Karpas-422 (cell line): ENCODE results near the gene FAM167B. TPM values are rescaled to one million over a fixed set of nuclear protein-coding genes. Genes with fewer than 3 reads are reported as not detected.

Source experiments
- DNase-seq: peaks from one replicate; pipeline ENCODE4 v3.0.0-alpha.2; 2015
- H2AFZ ChIP-seq: fragments of 200-600 bp; sonication (generic); 2 replicates; pipeline ENCODE4 v1.6.1; 2014; ENCODE audit warnings: antibody characterized with exemption, low read length, mixed read lengths
- H3K27ac ChIP-seq: fragments of 200-600 bp; sonication (generic); 2 replicates; pipeline ENCODE4 v1.5.1; 2014; ENCODE audit warnings: mild to moderate bottlenecking, low read length, moderate library complexity
- H3K27me3 ChIP-seq: fragments of 200-600 bp; sonication (generic); 2 replicates; pipeline ENCODE4 v1.6.1; 2014; ENCODE audit warnings: low read length, mixed read lengths
- H3K36me3 ChIP-seq: fragments of 200-600 bp; sonication (generic); 2 replicates; pipeline ENCODE4 v1.6.1; 2014; ENCODE audit warnings: low read length, mixed read lengths; ENCODE audit not compliant: insufficient read depth
- H3K4me1 ChIP-seq: fragments of 200-600 bp; sonication (generic); 2 replicates; pipeline ENCODE4 v1.6.1; 2014; ENCODE audit warnings: mild to moderate bottlenecking, low read length, mixed read lengths
- H3K4me2 ChIP-seq: fragments of 200-600 bp; sonication (generic); 2 replicates; pipeline ENCODE4 v1.6.1; 2014; ENCODE audit warnings: low read length, low read depth, mild to moderate bottlenecking; ENCODE audit not compliant: poor library complexity, severe bottlenecking
- H3K4me3 ChIP-seq: fragments of 200-600 bp; sonication (generic); 2 replicates; pipeline ENCODE4 v1.5.1; 2014; ENCODE audit warnings: mild to moderate bottlenecking, antibody characterized with exemption, low read length, mixed read lengths
- H3K79me2 ChIP-seq: fragments of 200-600 bp; sonication (generic); 2 replicates; pipeline ENCODE4 v1.6.1; 2014; ENCODE audit warnings: mild to moderate bottlenecking, low read length, mixed read lengths
- H3K9ac ChIP-seq: fragments of 200-600 bp; sonication (generic); 2 replicates; pipeline ENCODE4 v1.6.0; 2014; ENCODE audit warnings: low read length
- H3K9me2 ChIP-seq: fragments of 200-600 bp; sonication (generic), shearing (Covaris generic); replicated peaks from 2 replicates; pipeline ENCODE4 v1.6.0; 2014; ENCODE audit warnings: mild to moderate bottlenecking, low read length, moderate library complexity; ENCODE audit not compliant: insufficient read depth
- H3K9me3 ChIP-seq: fragments of 300-700, 200-600 bp; sonication (generic); 2 replicates; pipeline ENCODE4 v1.6.1; 2014; ENCODE audit warnings: low read length, mixed read lengths
- H4K20me1 ChIP-seq: fragments of 200-600 bp; sonication (generic); 2 replicates; pipeline ENCODE4 v1.6.1; 2014; ENCODE audit warnings: mild to moderate bottlenecking, antibody characterized with exemption, low read length, low read depth; ENCODE audit not compliant: insufficient read depth
- total RNA-seq: library from RNA; depleted of rRNA; stranded (reverse); fragments of >200 nt; shearing (Covaris generic); gene quantifications from 2 replicates; pipeline ENCODE4 v1.2.3, GENCODE V29; 2014; ENCODE audit warnings: low replicate concordance; rRNA removed

FAM167B gene
- total RNA-seq: 1.5 TPM in 1 of 2 replicates, not detected in the other

DNA sequence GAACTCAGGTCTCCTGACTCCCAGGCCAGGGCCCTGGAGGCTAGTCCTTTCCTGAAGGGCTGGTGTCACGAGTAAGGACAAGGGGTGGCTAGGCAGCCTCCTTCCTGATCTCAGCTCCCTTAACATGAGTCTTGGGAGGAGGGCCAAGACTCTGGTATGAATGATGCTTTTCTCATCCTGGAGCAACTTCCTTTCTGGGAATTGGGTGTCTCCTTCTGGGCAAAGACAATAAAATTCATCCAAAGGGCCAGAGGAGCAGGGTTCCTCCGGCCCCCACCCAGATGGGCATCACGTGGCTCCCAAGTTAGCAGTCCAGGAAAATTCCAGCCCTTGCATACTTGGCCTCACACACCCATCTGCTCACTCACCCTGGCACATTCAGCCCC, at the start of gene FAM167B:
Gene FAM167B, plus strand, starts transcription at position 335 of the 386 bp plus-strand sequence. CDS start 200 bp downstream, outside the sequence.
- no peaks in the 10 kb centered on the region for H4K20me1 ChIP-seq
- H3K4me1 ChIP-seq: peaks cover 31% of the 10 kb centered on the region
- no peaks in the 10 kb centered on the region for H3K9me3 ChIP-seq
- no peaks in the 10 kb centered on the region for H3K9me2 ChIP-seq
- H3K79me2 ChIP-seq: no peaks in the 10 kb centered on the region
- no peak within 1 kb of the TSS for H3K4me3 ChIP-seq
- no peak within 1 kb of the TSS for H2AFZ ChIP-seq
- H3K27ac ChIP-seq: no peak within 1 kb of the TSS
- H3K9ac ChIP-seq: no peak within 1 kb of the TSS
- H3K36me3 ChIP-seq: no peaks in the 10 kb centered on the region
- no peak for DNase-seq
- H3K27me3 ChIP-seq: no peaks in the 10 kb centered on the region
- H3K4me2 ChIP-seq: no peak within 1 kb of the TSS

DNA sequence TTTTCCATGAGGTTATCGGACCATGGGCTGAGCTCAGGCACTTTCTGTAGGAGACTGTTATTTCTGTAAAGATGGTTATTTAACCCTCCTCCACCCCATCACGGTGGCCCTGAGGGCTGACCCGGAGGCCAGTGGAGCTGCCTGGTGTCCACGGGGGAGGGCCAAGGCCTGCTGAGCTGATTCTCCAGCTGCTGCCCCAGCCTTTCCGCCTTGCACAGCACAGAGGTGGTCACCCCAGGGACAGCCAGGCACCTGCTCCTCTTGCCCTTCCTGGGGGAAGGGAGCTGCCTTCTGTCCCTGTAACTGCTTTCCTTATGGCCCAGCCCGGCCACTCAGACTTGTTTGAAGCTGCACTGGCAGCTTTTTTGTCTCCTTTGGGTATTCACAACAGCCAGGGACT, 49.2 kb upstream of the FAM167B start:
- no peak overlapping the region for H3K4me2 ChIP-seq
- no peaks in the 10 kb centered on the region for H3K27me3 ChIP-seq
- H3K9me3 ChIP-seq: no peaks in the 10 kb centered on the region
- H3K36me3 ChIP-seq: no peaks in the 10 kb centered on the region; the same call in 1 of the 2 replicates
- H3K4me1 ChIP-seq: peaks cover 43% of the 10 kb centered on the region
- no peak overlapping the region for H3K4me3 ChIP-seq
- no peaks in the 10 kb centered on the region for H3K9me2 ChIP-seq
- H3K27ac ChIP-seq: no peak overlapping the region
- no peak overlapping the region for H3K9ac ChIP-seq
- DNase-seq: no peak
- no peak overlapping the region for H2AFZ ChIP-seq
- H4K20me1 ChIP-seq: no peaks in the 10 kb centered on the region
- peaks cover 10% of the 10 kb centered on the region; the same call in 1 of the 2 replicates for H3K79me2 ChIP-seq

DNA sequence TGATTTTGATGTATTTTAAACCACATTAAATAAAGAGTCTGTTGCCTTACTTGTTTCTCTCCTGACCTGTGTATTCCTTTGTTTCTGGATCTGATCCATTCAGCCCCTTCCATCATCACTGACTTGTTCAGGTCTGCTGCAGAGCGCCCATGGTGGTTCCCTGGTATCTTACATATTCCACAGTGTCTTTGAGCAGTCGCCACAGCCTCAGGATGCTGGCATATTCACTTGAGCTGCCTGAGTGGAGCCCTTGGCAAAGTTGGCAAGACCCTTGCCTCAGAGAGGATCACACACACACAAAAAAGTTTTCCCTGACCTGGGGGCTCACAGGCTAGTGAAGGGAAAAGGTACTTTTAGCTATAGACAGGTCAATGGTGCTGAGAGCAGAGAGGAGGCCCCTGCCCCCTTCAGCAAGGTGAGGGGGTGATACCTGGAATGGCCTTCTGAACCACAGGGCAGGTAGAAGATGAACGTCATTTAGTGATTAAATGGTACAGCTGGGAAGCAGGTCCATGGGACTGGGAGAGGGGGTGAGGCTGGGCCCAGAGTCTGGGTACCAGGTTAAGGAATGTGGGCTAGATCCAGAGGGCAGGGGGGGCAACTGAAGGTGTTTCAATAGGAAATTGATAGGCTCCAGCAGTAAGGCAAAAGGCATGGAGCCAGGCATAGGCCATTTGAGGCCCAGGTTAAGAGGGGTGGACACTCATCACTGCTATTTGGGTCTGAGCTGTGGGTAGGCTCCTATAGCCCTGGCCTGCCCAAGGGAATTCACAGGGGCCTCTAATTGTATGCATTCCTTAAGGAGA, 48.6 kb upstream of the FAM167B start:
- no peak for DNase-seq
- Histone ChIP-seq H3K4me1 (peaks cover 43% of the 10 kb centered on the region), H3K9ac (peak overlapping the region; percentile 81; the same call in 1 of the 2 replicates), H3K9me2 (no peaks in the 10 kb centered on the region), H3K4me3 (no peak overlapping the region), H3K27me3 (no peaks in the 10 kb centered on the region), H3K4me2 (peak overlapping the region; percentile 87), H2AFZ (no peak overlapping the region), H4K20me1 (no peaks in the 10 kb centered on the region), H3K36me3 (no peaks in the 10 kb centered on the region), H3K9me3 (no peaks in the 10 kb centered on the region), H3K27ac (0 out of 2 replicates have a peak overlapping the region, but pooled peaks have one; percentile 70), H3K79me2 (peaks cover 10% of the 10 kb centered on the region; the same call in 1 of the 2 replicates)

DNA sequence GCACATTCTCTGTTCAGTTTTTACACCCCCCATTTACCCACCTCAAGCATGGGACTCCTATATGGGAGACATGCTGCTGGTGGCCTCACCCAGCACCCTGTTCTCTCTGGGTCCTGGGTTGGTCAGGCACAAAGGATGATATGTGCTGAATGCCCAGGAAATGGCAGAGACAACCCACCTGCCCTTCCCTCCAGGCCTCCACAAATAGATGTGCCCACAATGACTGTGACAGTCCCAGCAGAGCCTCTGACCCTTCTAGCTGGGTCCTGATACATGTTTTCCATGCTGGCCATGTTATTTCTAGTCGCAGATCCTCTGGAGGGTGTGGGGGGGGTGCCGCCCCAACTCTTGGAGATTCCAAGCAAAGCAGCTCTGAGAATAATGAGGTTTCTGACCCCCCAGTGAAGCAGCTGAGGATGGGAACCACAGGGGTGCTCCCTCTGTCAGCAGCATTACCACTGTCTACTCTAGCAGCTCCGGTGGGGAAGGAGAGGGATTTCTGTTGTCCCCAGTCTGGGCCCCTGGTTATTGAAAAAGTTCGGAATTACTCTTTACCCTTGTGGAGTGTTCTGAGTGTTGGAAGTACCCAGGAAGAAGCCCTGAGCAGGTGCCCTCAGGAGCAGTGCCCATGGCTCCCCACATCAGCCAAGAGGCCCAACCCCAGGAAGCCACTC, 47.8 kb upstream of the FAM167B start:
- H3K4me3 ChIP-seq: peak overlapping the region; percentile 76; the same call in 1 of the 2 replicates
- no peaks in the 10 kb centered on the region for H3K9me3 ChIP-seq
- H3K79me2 ChIP-seq: peaks cover 10% of the 10 kb centered on the region; the same call in 1 of the 2 replicates
- peak overlapping the region; percentile 87 for H3K4me2 ChIP-seq
- no peaks in the 10 kb centered on the region for H4K20me1 ChIP-seq
- H2AFZ ChIP-seq: no peak overlapping the region
- peak overlapping the region; percentile 70 for H3K27ac ChIP-seq
- H3K4me1 ChIP-seq: peaks cover 43% of the 10 kb centered on the region
- DNase-seq: no peak
- H3K27me3 ChIP-seq: no peaks in the 10 kb centered on the region
- no peaks in the 10 kb centered on the region for H3K36me3 ChIP-seq
- H3K9ac ChIP-seq: peak overlapping the region; percentile 81
- H3K9me2 ChIP-seq: no peaks in the 10 kb centered on the region

DNA sequence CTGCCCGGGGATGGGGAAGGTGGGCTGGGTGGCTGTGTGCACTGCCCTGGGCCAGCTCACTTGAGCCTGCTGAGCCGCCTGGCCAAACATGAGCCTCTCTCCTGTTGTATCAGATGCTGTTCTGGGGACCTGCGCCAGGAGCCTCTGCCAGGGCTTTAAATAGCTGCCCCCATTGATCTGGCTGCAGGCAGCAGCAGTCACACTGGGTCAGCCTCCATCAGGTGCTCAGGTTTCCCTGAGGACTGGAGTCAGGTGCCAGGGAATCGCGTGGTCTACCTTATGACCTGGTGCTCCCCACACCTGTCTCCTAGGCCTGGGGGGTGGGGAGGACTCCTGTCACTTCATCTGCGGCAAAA, 47.3 kb upstream of the FAM167B start:
- Histone ChIP-seq H3K9me2 (no peaks in the 10 kb centered on the region), H4K20me1 (no peaks in the 10 kb centered on the region), H3K4me3 (peak overlapping the region; percentile 76; the same call in 1 of the 2 replicates), H3K36me3 (no peaks in the 10 kb centered on the region), H3K27ac (peak overlapping the region; percentile 70), H3K27me3 (no peaks in the 10 kb centered on the region), H3K9me3 (no peaks in the 10 kb centered on the region), H3K4me2 (peak overlapping the region; percentile 87), H3K9ac (peak overlapping the region; percentile 81), H2AFZ (no peak overlapping the region), H3K79me2 (peaks cover 10% of the 10 kb centered on the region; the same call in 1 of the 2 replicates), H3K4me1 (peaks cover 43% of the 10 kb centered on the region)
- no peak for DNase-seq

DNA sequence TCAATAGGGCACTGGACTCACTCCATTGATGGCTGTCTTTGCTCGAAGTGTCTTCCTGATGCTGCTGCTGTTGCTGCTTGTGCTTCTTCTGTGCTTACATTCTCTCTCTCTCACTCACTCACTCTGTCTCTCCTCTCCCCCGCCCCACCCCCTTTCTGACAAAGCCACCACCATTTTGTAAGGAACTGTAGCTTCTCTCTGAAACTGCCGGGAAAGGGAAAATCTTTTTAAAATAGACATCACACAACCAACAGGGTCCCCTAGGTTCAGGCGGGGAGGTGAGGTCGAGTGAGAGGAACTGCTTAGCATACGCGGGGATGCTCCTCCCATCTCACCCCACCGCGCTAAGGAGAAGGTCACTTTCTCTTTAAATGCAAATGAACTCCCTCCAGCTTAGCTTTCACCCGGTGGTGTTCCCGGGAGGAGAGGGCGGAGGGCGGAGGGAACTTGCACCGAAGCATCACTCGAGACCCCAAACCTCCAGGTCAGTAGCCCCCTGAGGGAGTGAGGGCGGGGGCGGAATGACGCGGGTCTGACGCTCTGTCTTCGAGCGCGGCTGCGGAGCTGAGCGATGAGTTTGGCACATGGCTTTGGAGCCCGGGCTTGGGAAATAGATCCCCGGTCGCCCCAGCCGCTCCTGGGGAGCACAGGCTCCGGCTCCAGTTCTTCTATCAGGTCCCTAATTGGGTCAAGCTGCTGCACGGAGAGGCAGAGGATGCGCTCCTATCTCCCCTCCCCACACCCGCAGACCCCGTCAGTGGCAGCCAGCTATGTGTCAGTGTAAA, 46.6 kb upstream of the FAM167B start, which contains the start of gene CCDC28B:
Gene CCDC28B, plus strand, starts transcription at position 370 of the 785 bp plus-strand sequence. CDS start 1,341 bp downstream, outside the sequence.
- DNase-seq: peak; percentile 82
- no peaks in the 10 kb centered on the region for H3K27me3 ChIP-seq
- H2AFZ ChIP-seq: peak within 1 kb of the TSS; percentile 85
- peaks cover 10% of the 10 kb centered on the region; the same call in 1 of the 2 replicates for H3K79me2 ChIP-seq
- H3K9ac ChIP-seq: peak within 1 kb of the TSS; percentile 81
- no peaks in the 10 kb centered on the region for H4K20me1 ChIP-seq
- peak within 1 kb of the TSS; percentile 70 for H3K27ac ChIP-seq
- H3K4me2 ChIP-seq: peak within 1 kb of the TSS; percentile 87
- H3K9me3 ChIP-seq: no peaks in the 10 kb centered on the region
- peak within 1 kb of the TSS; percentile 76 for H3K4me3 ChIP-seq
- H3K4me1 ChIP-seq: peaks cover 46% of the 10 kb centered on the region
- no peaks in the 10 kb centered on the region for H3K9me2 ChIP-seq
- H3K36me3 ChIP-seq: no peaks in the 10 kb centered on the region

DNA sequence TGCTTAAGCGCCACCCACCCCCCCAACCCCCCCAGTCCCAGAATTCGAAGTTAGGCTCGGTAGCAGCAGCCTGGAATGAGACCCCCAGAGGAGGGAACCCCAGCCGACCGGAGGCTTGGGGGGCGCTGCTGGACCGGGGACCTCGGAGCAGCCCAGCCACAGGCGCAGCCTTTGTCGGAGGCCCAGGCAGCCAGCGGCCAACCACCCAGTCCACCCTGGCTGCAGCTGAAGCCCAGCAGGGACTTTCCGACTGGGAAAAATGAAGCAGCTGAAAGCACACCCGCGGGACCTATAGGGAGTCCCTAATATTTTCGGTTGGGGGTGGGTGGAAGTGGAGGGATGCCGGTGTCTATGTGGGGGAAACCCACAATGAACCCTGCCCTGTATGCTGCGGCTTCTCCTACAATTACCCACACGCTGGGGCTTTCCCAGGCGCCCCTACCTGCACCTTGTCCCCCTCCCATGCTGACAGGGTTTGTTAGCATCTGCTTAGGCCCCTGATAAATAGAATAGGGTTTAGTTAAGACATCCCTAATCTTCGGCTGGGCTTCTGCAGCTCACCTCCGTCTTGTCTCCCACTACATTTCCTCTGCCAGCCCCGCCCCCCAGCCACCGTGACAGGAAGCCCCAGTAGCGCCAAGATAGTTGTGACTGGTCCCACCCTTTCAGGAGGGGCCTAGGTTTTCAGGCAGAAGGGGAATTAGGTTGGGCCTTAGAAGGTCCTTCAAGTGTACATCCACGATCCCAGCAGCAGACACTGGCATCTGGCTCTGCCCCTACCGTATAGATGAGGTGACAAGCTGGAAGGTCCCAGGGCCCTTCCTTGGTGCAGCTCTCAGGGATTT, 45.8 kb upstream of the FAM167B start:
- H3K27me3 ChIP-seq: no peaks in the 10 kb centered on the region
- peak overlapping the region; percentile 48; the same call in 1 of the 2 replicates for H2AFZ ChIP-seq
- H3K4me1 ChIP-seq: peaks cover 51% of the 10 kb centered on the region
- peak overlapping the region; percentile 87 for H3K4me2 ChIP-seq
- H3K9me3 ChIP-seq: no peaks in the 10 kb centered on the region
- no peaks in the 10 kb centered on the region for H3K36me3 ChIP-seq
- no peaks in the 10 kb centered on the region for H3K9me2 ChIP-seq
- peak overlapping the region; percentile 70 for H3K27ac ChIP-seq
- H4K20me1 ChIP-seq: 0 out of 2 replicates have a peak, but pooled peaks cover under 1% of the 10 kb centered on the region
- H3K79me2 ChIP-seq: peaks cover 10% of the 10 kb centered on the region; the same call in 1 of the 2 replicates
- peak overlapping the region; percentile 81 for H3K9ac ChIP-seq
- DNase-seq: peak; percentile 88
- H3K4me3 ChIP-seq: peak overlapping the region; percentile 76
